GM12891 (cell line): ENCODE data around the gene NPIPA5.
"Not testable (repeated sequence)": the region's sequence is repeated elsewhere in the genome, so short reads cannot be mapped to it uniquely, and the experiment has no call there.

Source experiments
- PAX5 ChIP-seq: IDR thresholded peaks from 2 replicates; pipeline ENCODE4 v1.6.1; 2011; ENCODE audit warnings: low read length, moderate library complexity, mild to moderate bottlenecking; ENCODE audit not compliant: insufficient read depth, severe bottlenecking
- POLR2A ChIP-seq: IDR thresholded peaks from 2 replicates; pipeline ENCODE4 v1.6.1; 2011; ENCODE audit warnings: low read depth, low read length, control low read depth
- POLR2AphosphoS5 ChIP-seq: IDR thresholded peaks from 2 replicates; pipeline ENCODE4 v1.6.1; 2011; ENCODE audit warnings: low read depth, low read length, control low read depth
- POU2F2 ChIP-seq: IDR thresholded peaks from 2 replicates; pipeline ENCODE4 v1.6.1; 2011; ENCODE audit warnings: low read depth, mild to moderate bottlenecking, control low read depth, low read length, moderate library complexity
- SPI1 ChIP-seq: IDR thresholded peaks from 2 replicates; pipeline ENCODE4 v1.6.1; 2011; ENCODE audit warnings: low read depth, low read length, control low read depth
- TAF1 ChIP-seq: IDR thresholded peaks from 2 replicates; pipeline ENCODE4 v1.6.1; 2011; ENCODE audit warnings: low read depth, low read length, control low read depth

- TF ChIP-seq TAF1, POLR2A, POLR2AphosphoS5, SPI1, PAX5, POU2F2: not testable (repeated sequence)
Measured at GRCh38 chr16:15330978-15331377, 47.1 kb downstream of the NPIPA5 start.
